ENCODE data around the gene VIPR1.
A peak's percentile ranks its signal among the peaks of the same experiment; 100 is the strongest.

The VIPR1 gene

GRCh38 chr3:42495393-42495792, 7.0 kb upstream of the VIPR1 start:
- DNase-seq = no peak

- no peak for DNase-seq
These were observed 5.3 kb upstream of the VIPR1 start for GRCh38 chr3:42497009-42497731.

GRCh38 chr3:42498034-42498433, 4.4 kb upstream of the VIPR1 start:
- no peak for DNase-seq

GRCh38 chr3:42498791-42499477, 3.5 kb upstream of the VIPR1 start:
- no peak for DNase-seq

GRCh38 chr3:42499478-42499871, 3.0 kb upstream of the VIPR1 start:
- DNase-seq = no peak

GRCh38 chr3:42500091-42500490, 2.4 kb upstream of the VIPR1 start:
- DNase-seq = no peak

- DNase-seq = no peak
These were observed 1.5 kb upstream of the VIPR1 start for GRCh38 chr3:42500909-42501308.

- DNase-seq = no peak
These were observed 1.1 kb upstream of the VIPR1 start for GRCh38 chr3:42501321-42501680.

GRCh38 chr3:42501681-42502428, 588 bp upstream of the VIPR1 start:
- peak in 1 of 2 donors; percentile 31 for DNase-seq

- DNase-seq = no peak
These were observed 945 bp downstream of the VIPR1 start for GRCh38 chr3:42503251-42503924.

GRCh38 chr3:42503957-42504333, 1.5 kb downstream of the VIPR1 start:
- DNase-seq = no peak

- no peak for DNase-seq
These were observed 2.1 kb downstream of the VIPR1 start for GRCh38 chr3:42504334-42505127.

GRCh38 chr3:42505128-42505848, 2.8 kb downstream of the VIPR1 start:
- no peak for DNase-seq

- DNase-seq = no peak
These were observed 3.5 kb downstream of the VIPR1 start for GRCh38 chr3:42505849-42506410.

- DNase-seq = no peak
These were observed 4.8 kb downstream of the VIPR1 start for GRCh38 chr3:42507252-42507651.

GRCh38 chr3:42507761-42508335, 5.4 kb downstream of the VIPR1 start:
- DNase-seq = no peak

GRCh38 chr3:42508562-42508961, 6.1 kb downstream of the VIPR1 start:
- no peak for DNase-seq

- no peak for DNase-seq
These were observed 6.7 kb downstream of the VIPR1 start for GRCh38 chr3:42509111-42509510.

- DNase-seq = no peak
These were observed 7.9 kb downstream of the VIPR1 start for GRCh38 chr3:42510325-42510724.

GRCh38 chr3:42511201-42511600, 8.8 kb downstream of the VIPR1 start:
- DNase-seq = no peak

- DNase-seq = peak in 1 of 2 donors; percentile 18
These were observed 9.3 kb downstream of the VIPR1 start for GRCh38 chr3:42511736-42512135.

Measured in bone marrow (tissue), 2 donors.